GM18526 (cell line): ENCODE measurements around the gene YBX3.

Experiments
- POLR2A ChIP-seq: IDR thresholded peaks from 3 replicates; pipeline ENCODE4 v1.6.1; 2011; ENCODE audit not compliant: insufficient read length; ENCODE audit errors: extremely low read depth

YBX3 gene

DNA sequence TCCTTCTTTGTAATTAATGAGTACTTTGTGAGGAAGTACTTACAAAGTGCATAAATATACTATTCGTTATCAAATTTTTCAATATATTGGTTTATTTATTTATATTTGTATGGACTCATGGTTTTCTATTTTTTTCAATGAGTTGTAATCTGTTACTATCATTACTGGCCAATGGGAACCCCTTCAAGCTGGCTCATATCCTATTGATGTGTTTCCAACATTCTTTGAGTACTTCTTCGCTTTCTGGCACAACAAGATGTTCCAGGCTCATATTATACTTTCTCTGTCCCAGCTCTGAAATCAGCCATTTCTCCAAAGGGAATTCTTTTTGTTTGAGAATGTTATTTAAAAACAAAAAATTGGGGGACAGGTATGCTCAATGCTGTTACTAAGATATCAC is 17.5 kb downstream of the YBX3 start:
- no peak for TF ChIP-seq POLR2A

DNA sequence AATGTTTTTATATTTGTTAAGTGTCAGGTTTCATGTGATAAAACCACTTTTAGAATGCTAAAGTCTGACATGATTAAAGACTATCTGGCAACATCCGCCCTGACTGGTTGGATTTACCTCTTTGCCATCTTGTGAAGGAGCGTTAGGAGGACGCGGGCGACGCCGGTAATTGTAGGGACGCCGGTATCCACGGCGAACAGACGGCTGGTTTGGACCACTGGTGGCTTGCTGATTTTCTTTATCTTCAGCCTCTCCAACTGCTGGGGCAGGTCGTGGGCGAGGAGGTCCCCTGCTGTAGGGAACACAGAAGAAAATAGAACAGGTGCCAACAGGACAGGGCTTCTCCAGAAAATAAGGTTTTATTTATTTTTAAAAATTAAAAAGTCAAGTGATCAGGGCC is 21.3 kb downstream of the YBX3 start:
- no peak for TF ChIP-seq POLR2A

- TF ChIP-seq POLR2A = no peak
Measured at GRCh38 chr12:10701131-10701681, 21.9 kb downstream of the YBX3 start.

DNA sequence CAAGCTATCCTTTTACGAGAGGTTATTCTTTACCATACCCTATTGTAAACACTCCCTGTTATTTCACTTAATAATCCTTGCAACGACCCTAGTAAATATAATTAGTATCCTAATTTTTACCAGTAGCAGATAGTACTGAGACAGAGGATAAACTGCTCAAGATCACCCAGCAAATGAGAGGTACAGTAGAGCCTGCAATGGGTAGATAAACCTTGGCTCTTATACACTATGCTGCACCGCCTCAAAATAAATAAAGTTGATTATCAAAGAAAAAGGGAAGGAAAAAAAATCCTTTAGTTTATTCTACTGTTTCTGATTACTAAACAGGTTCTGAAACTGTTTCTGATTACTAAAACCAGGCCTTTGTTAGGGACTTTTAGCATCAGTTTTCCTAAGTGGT is 22.5 kb downstream of the YBX3 start:
- TF ChIP-seq POLR2A = no peak

DNA sequence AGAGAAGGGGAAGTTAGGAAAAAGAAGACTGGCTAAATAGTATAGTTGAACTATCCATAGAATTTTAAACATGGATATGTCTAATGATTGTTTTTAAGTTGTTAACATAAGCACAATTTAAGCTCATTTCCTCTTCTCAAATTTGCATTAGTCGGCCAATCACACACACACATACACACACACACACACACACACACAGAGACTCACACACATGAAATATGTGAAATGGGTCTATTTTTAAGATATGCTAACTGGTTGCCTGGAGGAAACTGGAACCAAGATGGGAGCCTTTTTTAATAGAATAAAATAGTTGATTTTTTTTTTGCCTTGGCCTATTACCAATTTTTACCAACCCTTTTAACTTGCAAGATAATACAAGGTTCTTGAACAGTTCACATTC is 25.3 kb downstream of the YBX3 start:
- no peak for TF ChIP-seq POLR2A

GRCh38 chr12:10697156-10697555 is 26.0 kb downstream of the YBX3 start:
- no peak for TF ChIP-seq POLR2A

GRCh38 chr12:10690906-10691305 is 32.2 kb downstream of the YBX3 start:
- TF ChIP-seq POLR2A = no peak

- no peak for TF ChIP-seq POLR2A
Measured at GRCh38 chr12:10689146-10689545, 34.0 kb downstream of the YBX3 start.

- no peak for TF ChIP-seq POLR2A
Measured at GRCh38 chr12:10688042-10688441, 35.1 kb downstream of the YBX3 start.

DNA sequence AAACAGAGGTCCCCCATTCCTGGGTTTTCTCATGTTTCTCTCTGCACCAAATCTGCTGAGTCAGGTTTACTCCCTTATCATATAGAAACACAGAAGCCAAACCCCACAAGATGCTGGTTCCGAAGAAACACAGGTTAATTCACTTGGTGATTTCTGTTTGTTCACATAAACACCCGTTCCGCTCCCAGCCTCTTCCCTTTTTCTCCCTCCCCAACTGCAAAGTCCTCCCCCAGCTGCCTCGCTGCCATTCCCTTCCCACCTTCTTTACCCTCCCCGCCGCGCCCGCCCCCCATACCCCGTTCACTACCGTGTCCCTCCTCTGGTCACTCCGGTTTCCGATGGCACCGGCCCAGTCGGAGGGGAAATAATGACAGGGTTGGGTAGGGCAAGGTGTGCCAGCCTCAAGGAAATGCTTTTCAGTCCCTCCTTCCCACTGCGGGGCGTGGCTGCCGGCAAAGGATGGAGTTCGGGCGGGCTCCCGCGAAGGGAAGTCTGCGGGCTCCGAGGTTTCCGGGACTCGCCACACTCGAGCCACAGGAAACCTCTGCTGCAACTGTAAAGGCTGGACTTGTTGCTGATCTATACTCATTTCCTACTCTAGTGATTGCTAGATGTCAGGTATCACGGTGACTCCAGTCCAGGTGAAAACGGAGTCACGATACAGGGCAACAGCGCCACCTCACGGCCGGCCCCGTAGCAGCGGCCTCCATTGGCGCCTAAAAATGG is 49.3 kb downstream of the YBX3 start, which contains the start of gene STYK1:
TSS of gene STYK1 (minus strand) at position 394 of the 726 bp plus-strand sequence. CDS start 39,434 bp downstream, outside the sequence.
- TF ChIP-seq POLR2A = no peak

- no peak for TF ChIP-seq POLR2A
Measured at GRCh38 chr12:10672231-10672868, 50.8 kb downstream of the YBX3 start.

DNA sequence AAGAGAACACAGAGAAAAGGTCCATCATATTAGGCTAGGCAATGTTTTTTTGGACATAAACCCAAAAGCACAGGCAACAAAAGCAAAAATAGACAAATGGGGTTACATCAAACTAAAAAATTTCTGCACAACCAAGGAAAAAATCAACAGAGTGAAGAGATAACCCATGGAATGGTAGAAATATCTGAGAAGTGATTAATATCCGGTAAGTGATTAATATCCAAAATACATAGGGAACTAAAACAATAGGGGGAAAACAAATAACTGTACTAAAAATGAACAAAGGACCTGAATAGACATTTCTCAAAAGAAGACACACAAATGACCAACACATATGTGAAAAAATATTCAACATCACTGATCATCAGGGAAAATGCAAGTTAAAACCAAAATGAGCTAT is 53.6 kb downstream of the YBX3 start:
- TF ChIP-seq POLR2A = no peak

GRCh38 chr12:10668526-10668925 is 54.6 kb downstream of the YBX3 start:
- TF ChIP-seq POLR2A = no peak

DNA sequence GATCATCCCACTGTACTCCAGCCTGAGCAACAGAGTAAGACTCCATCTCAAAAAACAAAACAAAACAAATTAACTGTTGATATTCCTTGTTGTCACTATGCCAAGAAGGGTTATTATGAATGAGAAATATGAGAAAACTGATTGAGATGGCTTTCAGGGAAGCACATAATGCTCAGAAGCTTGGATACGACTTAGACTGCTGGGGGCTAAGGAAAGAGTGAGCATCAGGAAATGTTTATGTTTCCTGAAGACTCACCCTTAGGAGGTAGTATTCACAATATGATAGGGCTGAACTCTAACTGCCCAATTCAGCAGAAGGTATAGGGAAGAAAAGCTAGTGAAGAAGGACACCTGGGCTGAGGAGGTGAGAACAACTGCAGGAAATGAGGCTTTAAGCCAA is 55.5 kb downstream of the YBX3 start:
- TF ChIP-seq POLR2A = no peak

DNA sequence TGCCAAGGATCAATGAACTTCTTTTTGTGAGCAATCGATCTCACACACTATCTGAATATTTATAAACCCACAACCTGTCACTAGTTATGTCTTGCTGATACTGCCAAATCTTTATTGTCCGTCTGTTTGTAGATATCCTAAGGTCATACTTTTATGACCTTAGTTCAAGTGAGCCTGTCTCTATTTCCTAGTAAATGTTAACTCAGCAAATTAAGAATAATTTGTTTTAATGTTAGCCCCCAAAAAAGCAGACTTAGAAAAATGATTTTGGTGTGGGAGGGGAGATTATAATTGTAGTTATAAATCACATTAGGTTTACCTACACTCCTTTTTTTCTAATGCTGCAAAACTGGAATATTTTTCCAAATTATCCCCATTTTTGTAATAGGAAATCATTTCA is 58.6 kb downstream of the YBX3 start:
- TF ChIP-seq POLR2A = no peak

- no peak for TF ChIP-seq POLR2A
Measured at GRCh38 chr12:10663869-10664268, 59.3 kb downstream of the YBX3 start.
